HG02678 (cell line): ENCODE results near the gene NRXN3.

Source experiments
- ATAC-seq: cut with Tn5 transposase; IDR thresholded peaks from one replicate; pipeline ENCODE4 v1.9.1; 2021; ENCODE audit warnings: mild to moderate bottlenecking, moderate library complexity; ENCODE audit not compliant: unreplicated experiment

Gene NRXN3

DNA sequence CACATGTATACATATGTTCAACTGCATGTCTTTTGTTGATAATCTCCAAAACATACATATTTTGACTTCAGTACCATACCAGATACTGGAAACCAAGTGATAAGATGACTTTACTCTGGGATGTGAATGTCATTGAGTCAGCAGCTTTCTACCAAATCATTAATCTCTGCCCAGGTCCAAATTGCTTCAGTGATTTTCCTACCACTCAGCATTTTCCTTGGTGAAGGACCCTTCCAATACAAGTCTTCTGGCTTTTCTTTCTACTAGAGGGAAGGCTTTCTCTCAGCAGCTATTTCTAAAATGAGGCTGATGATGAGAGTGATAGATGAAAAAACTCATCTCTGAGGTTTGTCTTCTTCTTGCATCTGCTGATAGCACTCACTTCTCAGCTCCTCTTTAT, 1008.5 kb downstream of the NRXN3 start:
- no peak for ATAC-seq

GRCh38 chr14:79179985-79180384, 1009.8 kb downstream of the NRXN3 start:
- no peak for ATAC-seq

DNA sequence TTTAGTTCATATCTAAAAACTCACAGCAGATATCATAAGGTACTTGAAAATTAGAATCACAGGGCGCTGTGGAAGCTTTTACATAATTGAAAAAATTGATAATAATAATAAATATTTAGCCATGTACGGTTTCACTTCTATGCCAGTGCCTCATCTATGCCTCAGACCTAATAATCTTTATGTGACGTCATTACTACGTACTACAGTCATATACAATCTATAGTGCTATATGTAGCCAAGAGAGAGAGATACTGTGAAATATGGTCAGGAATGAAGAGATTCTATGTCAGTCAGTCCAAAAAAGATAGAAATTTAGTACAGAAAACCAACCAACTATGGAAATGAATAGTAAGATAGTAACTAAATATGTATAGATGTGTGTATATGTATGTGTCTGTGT, 1010.5 kb downstream of the NRXN3 start:
- no peak for ATAC-seq

DNA sequence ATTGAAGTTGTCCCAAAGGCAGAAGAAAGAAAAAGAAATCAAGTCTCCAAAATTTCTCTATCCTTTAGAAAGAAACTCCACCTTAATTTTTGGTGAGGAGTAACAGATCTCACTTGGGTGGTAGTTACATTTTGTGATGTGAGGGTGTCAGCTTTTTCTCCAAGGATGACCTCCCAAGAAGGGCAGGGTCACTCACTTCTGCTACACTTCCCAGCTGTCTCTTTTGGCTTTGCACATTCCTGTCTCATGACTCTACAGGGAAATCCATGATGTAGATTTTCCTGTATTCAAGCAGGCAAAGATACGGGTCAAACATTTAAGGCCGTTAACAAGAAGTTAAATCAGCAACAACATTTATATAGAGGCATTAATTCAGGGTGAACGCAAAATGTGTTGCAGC, 1016.4 kb downstream of the NRXN3 start:
- ATAC-seq = no peak

- ATAC-seq = no peak
These were observed 1023.7 kb downstream of the NRXN3 start for GRCh38 chr14:79193689-79194477.

DNA sequence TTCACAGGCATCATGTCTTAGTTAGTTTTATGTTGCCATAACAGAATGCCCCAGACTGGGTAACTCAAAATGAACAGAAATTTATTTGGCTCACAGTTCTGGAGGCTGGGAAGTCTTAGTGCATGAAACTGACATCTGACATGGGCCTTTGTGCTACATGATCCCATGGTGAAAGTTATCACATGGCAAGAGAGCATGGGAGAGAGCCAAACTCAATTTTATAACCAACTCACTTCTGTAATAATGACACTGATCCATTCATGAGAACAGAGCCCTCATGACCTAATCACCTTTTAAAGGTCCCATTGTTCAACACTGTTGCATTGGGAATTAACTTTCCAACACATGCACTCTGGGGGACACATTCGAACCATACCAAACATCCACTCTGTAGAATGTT, 1026.0 kb downstream of the NRXN3 start:
- no peak for ATAC-seq

- ATAC-seq = no peak
These were observed 1027.3 kb downstream of the NRXN3 start for GRCh38 chr14:79197516-79197915.

DNA sequence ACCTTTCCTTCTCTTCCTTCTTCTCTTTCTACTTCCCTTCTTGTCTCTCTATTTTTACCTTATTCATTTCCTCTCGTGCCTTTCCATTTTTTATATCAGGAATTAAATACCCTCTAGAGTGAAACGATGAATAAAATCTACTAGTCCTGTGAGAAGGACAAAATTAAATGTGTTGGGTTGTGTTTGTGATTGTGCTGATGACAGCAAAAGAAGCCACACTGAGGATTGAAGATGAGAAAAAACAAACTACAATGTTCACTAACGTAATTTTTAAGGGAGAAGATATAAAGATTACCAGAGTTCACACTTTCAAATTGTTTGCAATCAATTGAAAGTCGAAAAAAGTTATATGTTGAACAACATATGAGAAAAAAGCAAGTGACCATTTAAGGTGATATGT, 1029.0 kb downstream of the NRXN3 start:
- no peak for ATAC-seq

DNA sequence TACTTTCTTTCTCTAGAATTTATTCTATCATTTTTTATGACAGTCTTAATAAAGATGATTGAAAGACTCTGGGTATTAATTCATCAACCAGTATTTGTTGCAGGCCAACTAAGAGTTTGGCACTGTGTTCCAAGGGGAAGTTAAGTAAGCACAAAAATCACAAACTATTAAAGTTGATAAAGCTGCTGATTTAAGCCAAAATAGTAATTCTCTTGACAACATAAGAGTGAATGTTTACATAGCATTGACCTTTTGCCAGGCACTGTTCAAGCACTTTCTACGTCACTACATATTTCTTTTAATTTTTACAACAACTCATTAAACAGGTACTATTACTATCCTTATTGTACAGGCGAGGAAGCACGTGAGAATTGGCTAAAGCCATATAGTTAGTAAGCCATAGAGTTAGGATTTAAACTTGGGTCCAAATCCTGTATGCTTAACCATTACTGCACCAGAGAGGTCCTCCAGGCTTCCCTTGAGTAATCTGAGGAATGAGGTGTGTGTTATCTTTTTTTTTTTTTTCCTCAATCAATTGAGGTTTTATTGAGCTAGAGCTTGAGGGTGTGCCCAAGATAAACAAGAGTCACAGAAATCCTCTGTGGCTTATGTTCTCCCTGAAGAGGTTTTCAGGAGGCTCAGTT, 1031.5 kb downstream of the NRXN3 start:
- ATAC-seq = no peak

DNA sequence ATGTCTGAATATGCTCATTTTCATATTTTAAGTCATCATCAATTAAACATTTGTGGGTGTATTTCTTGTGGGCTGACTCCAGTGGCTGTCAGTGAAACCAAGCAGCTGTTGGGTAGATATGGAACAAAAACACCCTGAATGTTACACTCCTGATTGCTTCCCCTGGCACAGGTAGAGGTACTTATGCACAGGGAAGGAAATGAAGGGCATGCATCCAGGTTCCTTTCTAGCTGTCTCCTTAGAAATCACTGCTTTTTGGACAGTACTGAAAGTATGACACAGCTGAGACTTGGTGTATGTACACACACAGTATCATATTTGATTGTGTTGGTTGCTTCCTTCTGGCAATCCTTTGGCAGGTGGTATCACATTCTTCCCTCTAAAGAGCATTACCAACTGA, 1034.4 kb downstream of the NRXN3 start:
- ATAC-seq = no peak

GRCh38 chr14:79209418-79209817, 1039.2 kb downstream of the NRXN3 start:
- ATAC-seq = no peak

GRCh38 chr14:79225815-79226214, 1055.6 kb downstream of the NRXN3 start:
- ATAC-seq = no peak

- no peak for ATAC-seq
These were observed 1059.3 kb downstream of the NRXN3 start for GRCh38 chr14:79229383-79229909.

- ATAC-seq = no peak
These were observed 1072.5 kb downstream of the NRXN3 start for GRCh38 chr14:79242666-79243065.

DNA sequence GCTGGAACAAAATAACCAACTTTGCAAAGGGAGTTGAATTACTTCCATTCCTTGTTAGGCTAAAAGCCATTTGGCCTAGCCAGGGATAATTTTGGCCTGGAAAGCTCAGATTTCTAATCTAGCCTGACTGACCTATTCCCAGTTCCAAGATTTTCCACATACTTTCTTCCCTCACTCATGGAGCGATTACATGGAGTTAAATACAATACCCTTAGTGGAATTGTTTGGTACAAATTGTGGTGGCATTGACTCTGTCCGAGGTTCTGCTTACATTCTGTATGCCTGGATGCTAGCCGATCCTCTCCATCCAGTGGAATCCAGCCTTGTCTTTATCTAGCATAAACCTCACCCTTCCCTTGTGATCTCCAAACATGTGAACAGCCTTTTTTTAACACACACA, 1076.0 kb downstream of the NRXN3 start:
- ATAC-seq = no peak

DNA sequence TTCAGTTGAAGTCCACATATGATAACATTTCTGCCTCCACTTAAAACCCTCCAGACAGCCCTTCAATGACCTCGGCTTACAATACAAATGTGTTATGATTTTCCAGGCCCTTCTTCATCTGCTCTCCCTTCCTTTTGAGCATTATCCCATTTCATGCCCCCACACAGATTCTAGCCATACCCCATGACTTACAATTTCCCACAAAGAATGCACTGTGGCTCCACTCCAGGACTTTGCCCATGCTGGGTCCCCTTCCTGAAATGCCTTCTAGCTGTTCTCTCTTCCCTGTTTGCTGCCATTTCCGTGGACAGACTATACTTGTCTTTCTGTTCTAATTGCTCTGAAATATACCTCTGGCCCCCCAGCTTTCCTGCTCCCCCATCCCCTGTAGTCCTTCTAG, 1078.0 kb downstream of the NRXN3 start:
- ATAC-seq = no peak

GRCh38 chr14:79248771-79249170, 1078.6 kb downstream of the NRXN3 start:
- no peak for ATAC-seq

GRCh38 chr14:79251278-79251677, 1081.1 kb downstream of the NRXN3 start:
- no peak for ATAC-seq

GRCh38 chr14:79253576-79253975, 1083.4 kb downstream of the NRXN3 start:
- ATAC-seq = no peak

DNA sequence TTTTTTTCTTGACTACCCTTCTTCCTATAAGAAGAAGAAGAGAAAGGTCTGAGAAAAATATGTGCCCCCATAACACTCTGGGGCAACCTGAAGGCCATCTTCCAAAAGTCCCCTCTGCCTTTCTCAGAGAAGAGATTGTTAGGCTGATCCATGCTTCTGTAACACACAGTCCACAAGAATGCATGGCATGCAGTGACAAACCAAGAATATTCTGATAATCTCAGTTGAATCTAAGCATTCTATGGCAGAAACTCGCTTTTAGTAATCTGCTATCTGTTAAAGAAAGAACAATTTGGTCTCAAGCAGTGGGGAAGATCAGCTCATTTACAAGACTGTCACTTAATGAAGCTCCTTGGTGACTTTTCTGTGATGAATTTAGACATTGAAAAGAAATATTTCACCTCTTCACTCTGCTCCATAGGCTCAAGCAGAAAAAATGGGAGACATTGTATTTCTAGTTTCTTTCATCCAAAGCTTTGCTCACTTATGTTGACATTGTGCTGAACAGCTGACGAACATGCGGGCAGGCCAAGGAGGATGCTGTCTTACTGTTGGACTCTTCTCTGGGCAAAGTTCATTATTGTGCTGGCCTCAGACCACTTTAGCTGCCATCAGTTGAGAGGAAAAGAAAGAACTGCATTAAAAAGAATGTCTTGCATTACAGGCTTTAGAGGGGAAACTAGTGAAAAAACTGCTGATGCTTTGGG, 1084.0 kb downstream of the NRXN3 start:
- ATAC-seq = no peak

- no peak for ATAC-seq
These were observed 1086.2 kb downstream of the NRXN3 start for GRCh38 chr14:79256380-79256779.

DNA sequence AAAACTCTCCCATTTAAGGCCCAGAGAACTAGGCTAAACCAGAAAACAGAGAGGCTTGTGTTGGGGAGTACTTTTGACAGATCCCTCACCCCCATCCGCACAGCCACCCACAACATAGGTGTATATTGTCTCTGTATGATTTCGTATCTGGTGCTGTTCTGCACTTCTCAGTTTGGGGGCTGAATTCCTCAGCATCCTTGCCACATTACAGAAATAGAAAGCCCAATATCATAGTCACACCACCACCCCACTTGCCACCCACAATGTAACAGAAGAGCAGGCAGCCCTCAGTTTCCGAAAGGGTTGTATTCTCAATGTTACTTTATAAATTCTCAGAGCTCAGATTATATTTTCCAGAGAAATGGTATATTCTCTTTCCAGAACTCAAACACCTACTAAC, 1090.2 kb downstream of the NRXN3 start:
- no peak for ATAC-seq
